ENCODE measurements around the gene MGAT5. TPM values are rescaled to one million over a fixed set of nuclear protein-coding genes. Genes with fewer than 3 reads are reported as not detected.

MGAT5 gene
- total RNA-seq, 1 donor from 2014 or later: 23.7 TPM

DNA sequence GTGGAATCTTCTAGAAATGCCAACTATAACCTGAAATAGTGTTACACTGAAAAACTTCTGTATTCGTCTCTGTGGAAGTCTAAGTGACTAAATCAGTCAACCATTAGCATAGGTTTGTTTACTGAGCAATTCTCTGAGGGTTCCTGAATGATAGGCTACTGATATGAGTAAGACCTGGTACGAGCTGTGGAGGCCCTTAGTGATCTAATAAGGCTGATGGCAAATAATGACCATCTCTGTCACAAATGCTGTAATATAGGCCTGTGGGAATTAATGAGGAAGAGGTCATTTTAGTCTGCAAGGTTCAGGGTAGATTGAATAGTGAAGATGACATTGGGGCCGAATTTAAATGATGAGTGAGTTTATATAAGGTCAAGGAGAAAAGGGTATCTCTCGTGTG lies 82.5 kb downstream of the MGAT5 start:
- H3K27ac Mint-ChIP-seq: no peak overlapping the region
- no peaks in the 10 kb centered on the region for H3K27me3 Mint-ChIP-seq
- H3K36me3 Mint-ChIP-seq (ENCODE audit: low read depth): peaks cover 18% of the 10 kb centered on the region
- no peak for DNase-seq
- H3K4me3 Mint-ChIP-seq: no peak overlapping the region
- intact Hi-C loops (cut with micrococcal nuclease): no loop called here
- H3K9me3 Mint-ChIP-seq: peaks cover 4% of the 10 kb centered on the region
- H3K4me1 Mint-ChIP-seq: peaks cover 4% of the 10 kb centered on the region

DNA sequence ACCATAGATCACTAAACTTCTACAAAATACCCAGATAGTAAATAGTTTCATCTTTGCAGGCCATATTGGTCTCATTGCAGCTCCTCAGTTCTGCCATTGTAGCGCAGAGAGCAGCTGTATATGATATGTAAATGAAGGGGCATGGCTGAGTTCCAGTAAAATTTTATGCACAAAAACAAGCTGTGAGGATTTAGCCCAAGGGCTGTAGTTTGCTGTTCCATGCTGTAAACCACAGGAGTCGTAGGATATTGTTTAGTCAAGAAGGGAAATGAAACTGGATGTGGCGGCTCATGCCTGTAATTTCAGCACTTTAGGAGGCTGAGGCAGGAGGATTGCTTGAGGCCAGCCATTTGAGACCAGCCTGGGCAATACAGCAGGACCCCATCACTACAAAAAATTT lies 83.0 kb downstream of the MGAT5 start:
- Mint-ChIP-seq H3K9me3 (no peaks in the 10 kb centered on the region), H3K27ac (no peak overlapping the region), H3K4me1 (peaks cover 4% of the 10 kb centered on the region), H3K27me3 (no peaks in the 10 kb centered on the region), H3K36me3 (ENCODE audit: low read depth) (peaks cover 17% of the 10 kb centered on the region), H3K4me3 (no peak overlapping the region)
- no peak for DNase-seq
- intact Hi-C loops (cut with micrococcal nuclease): no loop called here

DNA sequence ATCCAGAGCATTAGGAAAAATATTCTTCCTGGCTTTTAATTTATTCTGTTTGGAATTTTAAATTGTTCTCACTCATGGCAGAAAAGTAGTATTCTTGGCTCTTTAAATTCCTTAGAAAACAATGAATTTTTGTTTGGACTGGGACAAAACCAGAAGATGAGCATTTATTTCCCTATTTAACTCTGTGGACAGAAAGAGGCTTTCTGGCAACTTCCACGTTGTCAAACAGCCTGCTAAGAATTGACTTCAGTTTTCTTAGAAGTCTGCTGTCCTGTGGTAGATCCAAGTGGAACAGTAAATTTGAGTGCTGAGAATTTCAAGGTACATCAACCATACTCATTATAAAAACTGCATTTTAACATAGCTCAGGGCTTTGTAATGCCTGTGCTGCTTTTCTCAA lies 83.8 kb downstream of the MGAT5 start:
- Mint-ChIP-seq H3K9me3 (no peaks in the 10 kb centered on the region), H3K27ac (no peak overlapping the region), H3K4me3 (no peak overlapping the region), H3K27me3 (no peaks in the 10 kb centered on the region), H3K36me3 (ENCODE audit: low read depth) (peaks cover 20% of the 10 kb centered on the region), H3K4me1 (peaks cover 4% of the 10 kb centered on the region)
- DNase-seq: no peak
- intact Hi-C loops (cut with micrococcal nuclease): no loop called here

DNA sequence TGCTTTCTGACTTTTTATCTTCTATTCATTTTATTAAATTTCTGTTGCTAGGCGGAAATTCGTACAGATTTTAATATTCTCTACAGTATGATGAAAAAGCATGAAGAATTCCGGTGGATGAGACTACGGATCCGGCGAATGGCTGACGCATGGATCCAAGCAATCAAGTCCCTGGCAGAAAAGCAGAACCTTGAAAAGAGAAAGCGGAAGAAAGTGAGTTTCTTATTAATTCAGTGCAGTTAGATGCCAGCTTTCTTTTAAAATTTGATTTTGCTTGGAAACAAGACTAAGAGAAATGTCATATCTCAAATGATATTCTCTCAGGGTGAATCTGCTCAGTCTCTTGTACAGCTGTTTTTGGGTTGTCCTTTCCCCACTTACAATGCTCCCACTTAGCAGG lies 84.3 kb downstream of the MGAT5 start:
- peaks cover 4% of the 10 kb centered on the region for H3K4me1 Mint-ChIP-seq
- no peak for DNase-seq
- H3K36me3 Mint-ChIP-seq (ENCODE audit: low read depth): peaks cover 24% of the 10 kb centered on the region

DNA sequence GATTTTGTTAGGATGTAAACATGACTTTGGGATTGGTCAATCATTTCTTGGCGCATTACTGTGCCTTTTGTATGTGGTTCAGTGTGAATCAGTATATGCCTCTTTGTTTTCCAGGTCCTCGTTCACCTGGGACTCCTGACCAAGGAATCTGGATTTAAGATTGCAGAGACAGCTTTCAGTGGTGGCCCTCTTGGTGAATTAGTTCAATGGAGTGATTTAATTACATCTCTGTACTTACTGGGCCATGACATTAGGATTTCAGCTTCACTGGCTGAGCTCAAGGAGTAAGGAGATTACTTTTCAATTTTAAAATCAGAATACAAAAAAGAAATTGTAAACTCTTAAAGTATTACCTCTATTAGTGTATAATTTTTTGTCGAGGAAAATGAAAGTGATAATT lies 87.6 kb downstream of the MGAT5 start:
- Mint-ChIP-seq H3K36me3 (ENCODE audit: low read depth) (peaks cover 38% of the 10 kb centered on the region), H3K27me3 (no peaks in the 10 kb centered on the region), H3K9me3 (peaks cover 5% of the 10 kb centered on the region), H3K4me1 (peaks cover 2% of the 10 kb centered on the region), H3K4me3 (no peak overlapping the region), H3K27ac (no peak overlapping the region)
- no peak for DNase-seq
- intact Hi-C loops (cut with micrococcal nuclease): no loop called here

More for the DNA sequence above, 84.3 kb downstream of the MGAT5 start:
- intact Hi-C loops (cut with micrococcal nuclease): no loop called here
- H3K27me3 Mint-ChIP-seq: no peaks in the 10 kb centered on the region
- H3K9me3 Mint-ChIP-seq: peaks cover 4% of the 10 kb centered on the region
- no peak overlapping the region for H3K4me3 Mint-ChIP-seq
- H3K27ac Mint-ChIP-seq: no peak overlapping the region

DNA sequence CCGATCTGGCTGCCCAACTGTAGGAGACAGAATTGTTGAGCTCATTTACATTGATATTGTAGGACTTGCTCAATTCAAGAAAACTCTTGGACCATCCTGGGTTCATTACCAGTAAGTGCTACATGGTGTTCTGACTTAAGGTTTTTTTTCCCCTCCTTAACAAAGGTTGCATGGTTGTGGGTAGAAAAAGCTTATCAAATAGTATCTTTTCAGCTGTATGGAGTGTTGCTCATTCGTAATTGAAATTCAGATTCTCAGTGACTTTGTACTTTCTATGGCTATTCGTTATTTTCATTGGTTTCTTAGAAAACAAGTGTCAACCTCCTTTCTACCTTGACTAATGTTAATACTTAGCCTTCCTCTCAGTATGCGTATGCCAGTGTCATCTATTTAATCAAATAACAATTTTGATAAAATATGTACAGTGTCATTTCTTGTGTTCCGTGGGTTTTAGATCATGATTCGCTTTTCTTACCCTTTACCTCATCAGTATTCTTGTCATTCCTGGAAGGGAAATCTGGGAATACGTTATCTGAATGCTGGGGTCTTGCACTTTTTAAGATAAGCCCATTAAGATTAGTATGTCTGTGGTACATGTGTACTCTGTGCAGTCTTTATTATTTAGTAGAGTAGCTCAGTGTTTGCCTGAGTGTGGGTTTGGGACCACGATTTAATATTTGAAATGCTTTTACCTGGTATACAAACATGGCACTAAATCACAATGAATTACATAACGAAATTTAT lies 91.3 kb downstream of the MGAT5 start:
- peaks cover 34% of the 10 kb centered on the region for H3K36me3 Mint-ChIP-seq (ENCODE audit: low read depth)
- no peak overlapping the region for H3K4me3 Mint-ChIP-seq
- H3K27ac Mint-ChIP-seq: no peak overlapping the region
- no peaks in the 10 kb centered on the region for H3K27me3 Mint-ChIP-seq
- H3K9me3 Mint-ChIP-seq: peaks cover 5% of the 10 kb centered on the region
- H3K4me1 Mint-ChIP-seq: no peaks in the 10 kb centered on the region
- DNase-seq: no peak
- intact Hi-C loops (cut with micrococcal nuclease): no loop called here

DNA sequence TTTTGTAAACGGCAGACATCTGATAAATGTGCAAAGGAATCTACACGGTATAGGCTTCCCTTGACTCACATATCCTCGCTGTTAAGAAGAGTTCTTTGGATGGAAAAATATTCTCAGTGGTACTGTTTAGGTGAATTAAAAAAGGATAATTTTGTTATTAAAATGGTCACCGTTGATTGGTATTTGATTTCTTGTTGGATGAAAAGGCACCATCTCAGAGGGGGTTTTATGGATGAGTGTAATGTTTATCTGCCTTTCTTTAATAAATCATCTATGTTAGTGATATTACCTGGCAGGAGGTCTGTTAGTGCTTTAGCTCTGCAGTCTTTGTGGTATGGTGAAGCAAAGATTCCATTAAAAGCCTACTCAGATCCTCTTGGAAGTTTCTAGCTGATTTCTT lies 92.3 kb downstream of the MGAT5 start:
- Mint-ChIP-seq H3K27ac (no peak overlapping the region), H3K4me1 (no peaks in the 10 kb centered on the region), H3K4me3 (no peak overlapping the region), H3K36me3 (ENCODE audit: low read depth) (peaks cover 38% of the 10 kb centered on the region), H3K9me3 (peaks cover 5% of the 10 kb centered on the region), H3K27me3 (no peaks in the 10 kb centered on the region)
- no peak for DNase-seq
- intact Hi-C loops (cut with micrococcal nuclease): no loop called here

DNA sequence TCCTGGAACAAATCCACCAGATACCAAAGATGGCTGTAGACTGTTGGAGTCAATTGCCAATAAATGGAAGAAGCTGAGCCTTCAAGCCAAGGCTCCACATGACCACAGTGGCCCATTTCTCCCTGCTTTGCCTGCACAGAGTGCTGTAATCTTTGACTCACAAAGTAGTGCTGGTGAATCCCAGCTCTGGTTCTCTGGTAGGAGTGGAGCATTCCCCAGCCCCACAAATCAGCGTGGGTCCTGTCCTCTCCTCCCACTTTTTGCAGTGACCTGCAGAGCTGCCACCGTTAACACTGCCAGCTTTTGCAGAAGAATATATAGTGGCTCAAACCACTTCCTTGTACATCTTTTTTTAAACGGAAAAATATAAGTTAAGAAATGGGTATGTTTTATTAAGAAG lies 93.9 kb downstream of the MGAT5 start:
- Mint-ChIP-seq H3K4me3 (no peak overlapping the region), H3K27ac (no peak overlapping the region), H3K27me3 (no peaks in the 10 kb centered on the region), H3K36me3 (ENCODE audit: low read depth) (peaks cover 40% of the 10 kb centered on the region), H3K4me1 (no peaks in the 10 kb centered on the region), H3K9me3 (peaks cover 5% of the 10 kb centered on the region)
- intact Hi-C loops (cut with micrococcal nuclease): no loop called here
- DNase-seq: no peak

DNA sequence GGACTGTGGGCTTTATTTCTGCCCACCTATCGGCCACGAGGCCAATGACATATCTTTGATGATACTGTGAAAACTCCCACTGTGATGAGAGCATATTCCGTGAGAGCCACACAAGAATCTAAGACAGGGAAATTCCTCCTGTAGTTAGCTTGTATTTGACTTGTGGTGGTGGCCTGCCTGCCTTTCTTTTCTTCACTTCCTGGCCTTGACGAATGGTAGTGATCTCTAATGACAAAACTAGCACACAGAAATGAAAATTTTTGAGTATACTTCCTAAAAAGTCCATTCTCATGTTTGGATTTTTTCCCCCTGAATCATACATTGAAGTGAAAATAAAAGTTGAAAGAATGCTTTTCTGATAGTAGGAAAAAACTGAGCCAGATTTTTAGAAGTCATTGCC lies 94.4 kb downstream of the MGAT5 start:
- H3K27ac Mint-ChIP-seq: no peak overlapping the region
- peaks cover 36% of the 10 kb centered on the region for H3K36me3 Mint-ChIP-seq (ENCODE audit: low read depth)
- intact Hi-C loops (cut with micrococcal nuclease): no loop called here
- no peak for DNase-seq
- H3K27me3 Mint-ChIP-seq: no peaks in the 10 kb centered on the region
- H3K4me1 Mint-ChIP-seq: no peaks in the 10 kb centered on the region
- no peak overlapping the region for H3K4me3 Mint-ChIP-seq
- H3K9me3 Mint-ChIP-seq: peaks cover under 1% of the 10 kb centered on the region

DNA sequence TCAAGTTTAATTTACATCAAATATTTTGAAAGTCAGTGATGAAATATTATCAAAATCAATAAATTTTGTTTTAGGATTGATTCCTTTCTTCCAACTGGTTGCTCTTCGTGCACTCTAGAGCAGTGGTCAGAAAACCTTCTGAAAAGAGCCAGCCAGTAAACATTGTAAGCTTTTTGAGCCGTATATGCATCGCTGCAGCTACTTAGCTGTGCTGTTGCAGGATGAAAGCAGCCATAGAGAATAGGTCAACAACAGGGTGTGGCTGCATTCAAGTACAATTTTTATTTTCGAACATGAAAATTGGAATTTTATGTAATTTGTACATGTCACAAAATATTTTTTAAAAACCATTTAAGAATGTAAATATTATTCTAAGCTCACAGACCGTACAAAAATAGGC lies 94.9 kb downstream of the MGAT5 start:
- no peak overlapping the region for H3K4me3 Mint-ChIP-seq
- no peak for DNase-seq
- no peaks in the 10 kb centered on the region for H3K4me1 Mint-ChIP-seq
- H3K27ac Mint-ChIP-seq: no peak overlapping the region
- no peaks in the 10 kb centered on the region for H3K27me3 Mint-ChIP-seq
- no peaks in the 10 kb centered on the region for H3K9me3 Mint-ChIP-seq
- intact Hi-C loops (cut with micrococcal nuclease): no loop called here
- peaks cover 31% of the 10 kb centered on the region for H3K36me3 Mint-ChIP-seq (ENCODE audit: low read depth)

DNA sequence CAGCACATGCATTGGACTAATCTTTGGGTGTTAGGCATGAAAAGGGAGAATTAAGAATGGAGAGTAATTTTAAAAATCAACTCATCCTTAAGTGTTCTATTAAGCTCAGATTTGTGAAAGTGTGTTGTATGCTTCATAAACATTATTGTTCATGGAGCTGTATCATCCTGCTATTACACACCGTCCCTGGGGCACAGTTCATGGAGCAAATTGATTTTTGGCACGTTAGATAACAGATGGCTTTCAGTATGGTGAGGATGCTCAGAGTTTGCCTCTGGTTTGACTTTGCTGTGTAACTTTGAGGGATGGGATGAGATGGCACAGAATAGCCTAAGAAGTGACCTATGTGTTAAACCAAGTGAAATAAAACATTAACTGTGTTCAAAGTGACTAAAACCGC lies 97.1 kb downstream of the MGAT5 start:
- Mint-ChIP-seq H3K27me3 (no peaks in the 10 kb centered on the region), H3K4me1 (no peaks in the 10 kb centered on the region), H3K4me3 (no peak overlapping the region), H3K9me3 (no peaks in the 10 kb centered on the region), H3K36me3 (ENCODE audit: low read depth) (peaks cover 20% of the 10 kb centered on the region), H3K27ac (no peak overlapping the region)
- intact Hi-C loops (cut with micrococcal nuclease): no loop called here
- DNase-seq: no peak

DNA sequence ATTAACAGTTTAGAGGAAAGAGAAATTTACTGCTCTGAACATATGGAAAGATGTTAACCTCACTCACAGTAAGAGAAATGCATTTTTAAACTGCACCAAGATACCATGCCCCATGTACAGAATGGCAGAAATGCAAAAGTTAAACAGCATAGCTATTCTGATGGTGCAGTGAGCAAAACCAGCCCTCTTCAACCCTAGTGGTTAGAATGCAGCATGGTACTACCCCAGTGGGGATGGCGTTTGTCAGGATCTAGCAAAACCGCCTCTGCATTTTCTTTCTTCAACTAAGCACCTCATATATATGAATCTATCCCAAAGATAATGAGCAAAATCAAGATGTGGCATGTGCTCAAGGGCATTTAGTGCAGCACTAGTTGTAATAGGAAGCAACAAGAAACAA lies 98.0 kb downstream of the MGAT5 start:
- no peaks in the 10 kb centered on the region for H3K4me1 Mint-ChIP-seq
- H3K9me3 Mint-ChIP-seq: no peaks in the 10 kb centered on the region
- DNase-seq: no peak
- no peak overlapping the region for H3K4me3 Mint-ChIP-seq
- no peak overlapping the region for H3K27ac Mint-ChIP-seq
- H3K27me3 Mint-ChIP-seq: no peaks in the 10 kb centered on the region
- intact Hi-C loops (cut with micrococcal nuclease): no loop called here
- H3K36me3 Mint-ChIP-seq (ENCODE audit: low read depth): peaks cover 19% of the 10 kb centered on the region

DNA sequence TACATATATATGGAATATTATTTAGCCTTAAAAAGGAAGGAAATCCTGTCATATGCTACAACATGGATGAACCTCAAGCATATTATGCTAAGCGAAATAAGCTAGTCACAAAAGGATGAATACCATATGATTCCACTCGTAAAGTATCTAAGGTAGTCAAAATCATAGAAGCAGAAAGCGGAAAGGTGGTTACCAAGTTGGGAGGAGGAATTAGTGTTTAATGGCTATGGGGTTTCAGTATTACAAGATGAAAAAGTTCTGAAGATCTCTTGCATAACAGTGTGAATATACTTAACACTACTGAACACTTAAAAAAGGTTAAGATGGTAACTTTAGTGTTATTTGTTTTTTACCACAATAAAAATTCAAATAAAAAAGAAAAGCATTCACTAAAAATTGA lies 99.0 kb downstream of the MGAT5 start:
- DNase-seq: no peak
- no peaks in the 10 kb centered on the region for H3K4me1 Mint-ChIP-seq
- H3K27me3 Mint-ChIP-seq: no peaks in the 10 kb centered on the region
- H3K36me3 Mint-ChIP-seq (ENCODE audit: low read depth): peaks cover 19% of the 10 kb centered on the region
- intact Hi-C loops (cut with micrococcal nuclease): no loop called here
- no peaks in the 10 kb centered on the region for H3K9me3 Mint-ChIP-seq
- no peak overlapping the region for H3K27ac Mint-ChIP-seq
- no peak overlapping the region for H3K4me3 Mint-ChIP-seq

DNA sequence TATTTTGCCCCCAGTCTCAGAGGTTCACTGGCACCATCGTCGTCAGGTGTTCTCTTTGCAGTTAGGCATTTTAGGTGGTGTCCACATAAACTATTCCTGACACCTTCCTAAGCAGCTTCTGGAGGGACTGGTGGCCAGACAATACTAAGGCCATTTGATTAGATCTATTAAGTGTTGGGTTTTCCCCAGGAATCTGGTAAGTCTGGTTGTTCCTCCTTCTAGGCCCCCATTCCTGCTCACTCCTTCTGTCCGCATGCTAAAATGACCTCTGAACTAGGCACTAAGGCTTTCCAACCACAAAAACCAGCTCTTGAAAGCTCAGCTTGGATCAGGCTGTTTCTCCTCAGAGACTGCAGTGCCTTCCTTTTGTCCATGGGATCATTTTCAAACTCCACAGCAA lies 100.7 kb downstream of the MGAT5 start:
- no peak overlapping the region for H3K27ac Mint-ChIP-seq
- intact Hi-C loops (cut with micrococcal nuclease): no loop called here
- H3K4me3 Mint-ChIP-seq: no peak overlapping the region
- no peak for DNase-seq
- H3K9me3 Mint-ChIP-seq: no peaks in the 10 kb centered on the region
- no peaks in the 10 kb centered on the region for H3K4me1 Mint-ChIP-seq
- peaks cover 15% of the 10 kb centered on the region for H3K36me3 Mint-ChIP-seq (ENCODE audit: low read depth)
- no peaks in the 10 kb centered on the region for H3K27me3 Mint-ChIP-seq

DNA sequence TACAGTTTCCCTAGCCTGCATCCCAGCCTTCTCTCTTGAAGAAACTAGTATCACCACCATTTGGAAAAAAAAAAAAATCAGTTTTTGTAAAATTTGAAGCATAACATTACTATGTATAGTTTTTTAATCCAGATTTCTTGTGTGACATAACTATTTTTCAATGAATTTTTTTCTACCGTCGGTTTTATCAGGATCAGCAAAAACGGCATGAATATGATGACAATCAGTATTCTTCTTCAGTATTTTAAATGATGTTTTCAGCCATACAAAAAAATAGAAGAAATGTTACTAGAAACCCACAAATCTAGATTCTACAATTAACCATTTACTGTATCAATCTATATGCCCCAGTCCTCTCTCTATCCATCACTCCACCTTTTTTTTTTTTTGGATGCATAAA lies 103.9 kb downstream of the MGAT5 start:
- Mint-ChIP-seq H3K4me1 (peaks cover 7% of the 10 kb centered on the region), H3K36me3 (ENCODE audit: low read depth) (peaks cover 11% of the 10 kb centered on the region), H3K9me3 (no peaks in the 10 kb centered on the region), H3K27ac (no peak overlapping the region), H3K4me3 (no peak overlapping the region), H3K27me3 (no peaks in the 10 kb centered on the region)
- intact Hi-C loops (cut with micrococcal nuclease): no loop called here
- no peak for DNase-seq
